GM23248 (cell line): ENCODE data around the gene DDC. TPM values are rescaled to one million over a fixed set of nuclear protein-coding genes. Genes with fewer than 3 reads are reported as not detected.
"Not testable (repeated sequence)": the region's sequence is repeated elsewhere in the genome, so short reads cannot be mapped to it uniquely, and the experiment has no call there.

Experiments used
- DNase-seq: peaks from one replicate; pipeline ENCODE4 v3.0.0-alpha.2; 2015
- H2AFZ ChIP-seq: fragments of 200-600 bp; sonication (generic); 2 replicates; pipeline ENCODE4 v1.6.1; 2016; ENCODE audit warnings: antibody characterized with exemption
- H3F3A ChIP-seq: fragments of 200-600 bp; sonication (generic); 2 replicates; pipeline ENCODE4 v1.6.1; 2016; ENCODE audit warnings: mild to moderate bottlenecking, antibody characterized with exemption, mixed run types; ENCODE audit not compliant: insufficient read depth
- H3K27ac ChIP-seq: fragments of 200-600 bp; sonication (generic); 2 replicates; pipeline ENCODE4 v1.5.1; 2016; ENCODE audit warnings: mild to moderate bottlenecking
- H3K27me3 ChIP-seq: fragments of 200-600 bp; sonication (generic); replicated peaks from 2 replicates; pipeline ENCODE4 v1.6.1; 2016; ENCODE audit warnings: mild to moderate bottlenecking; ENCODE audit not compliant: insufficient read depth
- H3K36me3 ChIP-seq: fragments of 200-600 bp; sonication (generic); 2 replicates; pipeline ENCODE4 v1.6.1; 2016; ENCODE audit warnings: low read depth, mild to moderate bottlenecking
- H3K4me1 ChIP-seq: fragments of 200-600 bp; sonication (generic); 2 replicates; pipeline ENCODE4 v1.6.1; 2016; ENCODE audit warnings: mild to moderate bottlenecking; ENCODE audit not compliant: insufficient read depth
- H3K4me2 ChIP-seq: fragments of 200-600 bp; sonication (generic); one replicate; pipeline ENCODE4 v1.6.1; 2016; ENCODE audit warnings: mild to moderate bottlenecking; ENCODE audit not compliant: unreplicated experiment
- H3K4me3 ChIP-seq: fragments of 200-600 bp; sonication (generic); 2 replicates; pipeline ENCODE4 v1.5.1; 2016; ENCODE audit warnings: mild to moderate bottlenecking
- H3K79me2 ChIP-seq: fragments of 200-600 bp; sonication (generic); 2 replicates; pipeline ENCODE4 v1.6.1; 2016; ENCODE audit warnings: mild to moderate bottlenecking; ENCODE audit not compliant: insufficient read depth
- H3K9ac ChIP-seq: fragments of 200-600 bp; sonication (generic); 2 replicates; pipeline ENCODE4 v1.6.1; 2016; ENCODE audit warnings: mild to moderate bottlenecking
- H3K9me2 ChIP-seq: fragments of 200-600 bp; sonication (generic); 2 replicates; pipeline ENCODE4 v1.6.1; 2016; ENCODE audit warnings: mixed run types, mild to moderate bottlenecking, moderate library complexity; ENCODE audit not compliant: insufficient read depth
- H3K9me3 ChIP-seq: fragments of 200-600 bp; sonication (generic); one replicate; pipeline ENCODE4 v1.6.1; 2017; ENCODE audit warnings: low read depth
- H4K20me1 ChIP-seq: fragments of 200-600 bp; sonication (generic); 2 replicates; pipeline ENCODE4 v1.6.0; 2016; ENCODE audit not compliant: insufficient read depth
- EZH2 ChIP-seq: fragments of 200-600 bp; sonication (generic); IDR thresholded peaks from 2 replicates; pipeline ENCODE4 v1.6.1; 2018; ENCODE audit warnings: antibody characterized with exemption, mild to moderate bottlenecking; ENCODE audit not compliant: insufficient read depth, poor library complexity, severe bottlenecking
- EZH2phosphoT487 ChIP-seq: fragments of 200-600 bp; sonication (generic); IDR thresholded peaks from 2 replicates; pipeline ENCODE4 v1.6.1; 2018; ENCODE audit warnings: antibody characterized with exemption, moderate library complexity, mild to moderate bottlenecking, low read depth; ENCODE audit not compliant: insufficient read depth
- WGBS, 2 experiments: methylation state at CpG; one replicate each; pipeline ENCODE4 v1.1.6; 2015 to 2017; ENCODE audit warnings: low lambda C conversion rate in 2 of 2, low coverage in 1 of 2; ENCODE audit errors: missing lambda C conversion rate in 2 of 2; 5-methylcytosine and 5-hydroxymethylcytosine counted together
- in situ Hi-C: fragments of 300-500 bp; cut with MboI; formaldehyde crosslinking; loops from 2 replicates; pipeline ENCODE4 v1.15.0; 2020
- polyA plus RNA-seq: library from polyadenylated mRNA; unstranded; fragments of >200 nt; fragmentation: Nextera tagmentation; extraction: Ambion mirVana; gene quantifications from 2 replicates; pipeline ENCODE4 v1.2.1, GENCODE V29; 2016
- total RNA-seq: library from RNA; depleted of rRNA; stranded (reverse); fragments of >200 nt; shearing (Covaris generic); gene quantifications from 2 replicates; pipeline ENCODE4 v1.2.3, GENCODE V29; 2014

The DDC gene
- total and polyA plus RNA-seq, 2 experiments from 2014 or later: not detected

DNA sequence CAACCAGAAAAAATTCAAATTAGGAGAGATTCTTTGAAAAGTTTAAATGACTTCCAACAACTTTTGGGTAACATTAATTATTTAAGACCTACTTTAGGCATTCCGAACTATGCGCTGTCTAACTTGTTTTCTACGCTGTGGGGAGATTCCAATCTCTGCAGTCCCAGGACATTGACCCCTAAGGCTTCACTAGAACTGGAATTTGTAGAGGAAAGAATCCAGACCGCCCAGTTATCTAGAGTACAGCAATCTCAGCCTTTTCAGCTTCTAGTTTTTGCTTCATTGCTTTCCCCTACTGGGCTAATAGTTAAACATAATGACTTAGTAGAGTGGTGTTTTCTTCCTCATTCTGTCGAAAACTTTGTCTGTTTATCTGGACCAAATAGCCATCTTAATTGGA, 14.9 kb upstream of the DDC start:
- Histone ChIP-seq H3K27ac (no peak overlapping the region), H3K79me2 (no peaks in the 10 kb centered on the region), H3K9me3 (no peaks in the 10 kb centered on the region), H3K4me3 (no peak overlapping the region), H3K9ac (no peak overlapping the region), H3K36me3 (no peaks in the 10 kb centered on the region), H3F3A (no peaks in the 10 kb centered on the region), H3K9me2 (no peaks in the 10 kb centered on the region), H3K27me3 (peaks cover 9% of the 10 kb centered on the region; the same call in 1 of the 2 replicates), H2AFZ (no peak overlapping the region), H3K4me1 (no peaks in the 10 kb centered on the region), H4K20me1 (no peaks in the 10 kb centered on the region), H3K4me2 (no peak overlapping the region)
- in situ Hi-C loops: no loop called here
- no peak for TF ChIP-seq EZH2
- TF ChIP-seq EZH2phosphoT487: no peak
- 61% methylated on average over 5 of the region's 5 CpGs for WGBS, 2 experiments
- no peak for DNase-seq

DNA sequence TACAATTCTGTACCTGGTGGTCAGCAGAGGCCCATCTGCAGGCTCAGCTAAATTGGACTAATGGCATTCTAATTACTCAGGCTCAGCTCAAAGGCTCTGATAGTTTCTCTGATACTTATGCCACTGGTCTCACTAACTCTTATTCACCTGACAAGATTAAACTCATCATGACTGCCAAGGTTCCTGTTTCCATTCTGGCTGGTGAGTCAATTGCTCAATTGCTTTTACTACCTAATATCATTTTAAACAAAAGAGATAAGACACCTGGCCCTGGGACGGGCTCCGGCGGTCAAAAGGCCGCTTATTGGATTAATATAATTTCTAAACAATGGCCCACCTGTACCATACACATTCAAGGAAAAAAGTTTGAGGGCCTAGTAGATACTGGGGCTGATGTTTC, 12.9 kb upstream of the DDC start:
- in situ Hi-C loops: not testable (repeated sequence)

DNA sequence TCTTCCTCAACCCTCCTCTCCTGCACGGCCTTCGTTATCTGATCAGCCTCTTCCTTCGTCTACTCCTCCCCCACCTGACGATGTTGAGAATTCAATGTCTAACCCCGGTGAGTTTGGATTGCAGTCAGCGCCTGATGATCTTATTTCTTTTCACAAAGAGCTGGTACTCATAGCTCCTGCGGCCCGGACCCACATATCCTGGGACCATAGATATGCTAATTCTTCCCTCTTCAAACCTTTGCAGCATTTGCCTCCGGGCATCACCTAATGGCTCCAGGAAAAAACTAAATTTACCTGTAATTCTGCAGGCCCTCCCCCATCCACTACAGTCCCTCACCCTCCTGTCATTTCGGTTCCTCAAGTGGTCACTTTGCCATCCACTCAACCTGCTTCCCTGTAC, 12.4 kb upstream of the DDC start:
- no peaks in the 10 kb centered on the region for H4K20me1 ChIP-seq
- no peak for DNase-seq
- H3K4me3 ChIP-seq: no peak overlapping the region
- H3K9ac ChIP-seq: no peak overlapping the region
- H3K27me3 ChIP-seq: peaks cover 9% of the 10 kb centered on the region; the same call in 1 of the 2 replicates
- in situ Hi-C loops: no loop called here
- no peaks in the 10 kb centered on the region for H3K79me2 ChIP-seq
- no peaks in the 10 kb centered on the region for H3K9me2 ChIP-seq
- TF ChIP-seq EZH2phosphoT487 (no peak), EZH2 (no peak)
- H3K27ac ChIP-seq: no peak overlapping the region
- no peaks in the 10 kb centered on the region for H3K36me3 ChIP-seq
- no peaks in the 10 kb centered on the region for H3K9me3 ChIP-seq
- no peak overlapping the region for H3K4me2 ChIP-seq
- WGBS, 2 experiments: 63 to 68% methylated on average over 10 of the region's 10 CpGs
- H2AFZ ChIP-seq: no peak overlapping the region
- no peaks in the 10 kb centered on the region for H3F3A ChIP-seq
- H3K4me1 ChIP-seq: no peaks in the 10 kb centered on the region

More for the DNA sequence above, 12.9 kb upstream of the DDC start:
- not testable (repeated sequence) for H3K4me1 ChIP-seq, H3F3A ChIP-seq, H4K20me1 ChIP-seq, DNase-seq, H2AFZ ChIP-seq, H3K4me2 ChIP-seq, H3K36me3 ChIP-seq, H3K4me3 ChIP-seq, H3K9me2 ChIP-seq, H3K27ac ChIP-seq, H3K27me3 ChIP-seq, H3K9me3 ChIP-seq, H3K9ac ChIP-seq, H3K79me2 ChIP-seq
- WGBS, 2 experiments: 75 to 78% methylated on average over 4 of the region's 4 CpGs

DNA sequence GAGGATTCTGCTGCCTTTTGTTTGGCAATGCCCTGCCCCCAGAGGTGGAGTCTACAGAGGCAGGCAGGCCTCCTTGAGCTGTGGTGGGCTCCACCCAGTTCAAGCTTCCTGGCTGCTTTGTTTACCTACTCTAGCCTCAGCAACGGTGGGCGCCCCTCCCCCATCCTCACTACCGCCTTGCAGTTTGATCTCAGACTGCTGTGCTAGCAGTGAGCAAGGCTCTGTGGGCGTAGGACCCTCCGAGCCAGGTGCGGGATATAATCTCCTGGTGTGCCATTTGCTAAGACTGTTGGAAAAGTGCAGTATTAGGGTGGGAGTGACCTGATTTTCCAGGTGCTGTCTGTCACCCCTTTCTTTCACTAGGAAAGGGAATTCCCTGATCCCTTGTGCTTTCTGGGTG, 11.2 kb upstream of the DDC start:
- H3K4me2 ChIP-seq, H3K36me3 ChIP-seq, H3K4me3 ChIP-seq, H3K4me1 ChIP-seq, H4K20me1 ChIP-seq, H3K27ac ChIP-seq, H3K27me3 ChIP-seq, H3K79me2 ChIP-seq, H3K9ac ChIP-seq, DNase-seq, H2AFZ ChIP-seq, H3K9me2 ChIP-seq, H3K9me3 ChIP-seq, in situ Hi-C loops, H3F3A ChIP-seq: not testable (repeated sequence)
- 51 to 57% methylated on average over 6 of the region's 6 CpGs for WGBS, 2 experiments

DNA sequence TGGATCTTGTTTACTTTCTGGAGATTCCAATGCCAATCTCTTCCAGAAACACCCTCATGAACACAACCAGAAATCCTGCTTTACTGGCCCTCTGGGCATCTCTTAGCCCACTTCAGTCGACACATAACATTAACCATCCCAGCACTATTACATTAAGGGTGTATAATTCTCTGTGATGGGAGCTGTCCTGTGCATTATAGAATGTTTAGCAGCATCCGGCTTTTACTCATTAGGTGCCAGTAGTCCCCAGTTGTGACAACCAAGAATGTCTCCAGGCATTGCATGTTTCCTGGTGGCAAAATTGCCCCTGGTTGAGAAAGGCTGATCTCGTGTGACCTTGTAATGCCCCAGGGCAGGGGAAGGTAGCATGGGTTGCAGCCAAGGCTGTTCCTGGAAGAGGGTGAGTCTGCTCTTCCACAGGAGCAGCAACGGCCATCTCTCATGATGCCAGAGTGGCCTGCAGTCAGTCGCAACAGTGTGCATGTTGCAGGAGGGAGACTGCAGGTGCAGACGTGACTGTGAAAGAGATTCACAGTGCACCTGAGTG, 2.6 kb upstream of the DDC start:
- Histone ChIP-seq H3K4me3 (no peak overlapping the region), H3K27me3 (peaks cover 20% of the 10 kb centered on the region), H2AFZ (no peak overlapping the region), H3K9ac (no peak overlapping the region), H3K9me2 (no peaks in the 10 kb centered on the region), H3K27ac (no peak overlapping the region), H3K9me3 (no peaks in the 10 kb centered on the region), H3K79me2 (no peaks in the 10 kb centered on the region), H3K4me2 (no peak overlapping the region), H4K20me1 (no peaks in the 10 kb centered on the region), H3K36me3 (no peaks in the 10 kb centered on the region), H3F3A (no peaks in the 10 kb centered on the region), H3K4me1 (no peaks in the 10 kb centered on the region)
- TF ChIP-seq EZH2phosphoT487 (no peak), EZH2 (no peak)
- in situ Hi-C loops: no loop called here
- WGBS, 2 experiments: 62 to 65% methylated on average over 6 of the region's 6 CpGs
- no peak for DNase-seq
